GM12878 (cell line): ENCODE data around the gene GAB1. TPM values are rescaled to one million over a fixed set of nuclear protein-coding genes. Genes with fewer than 3 reads are reported as not detected.

Experiments used
- ATAC-seq: fragments of 200-7000 bp; cut with Tn5 transposase; 3 replicates; pipeline ENCODE4 v1.9.1; 2020; ENCODE audit warnings: mild to moderate bottlenecking, moderate library complexity
- BruUV-seq: library from RNA; stranded (reverse); fragments of 400-500 nt; replicated peaks from 2 replicates; lab custom pipeline; 2021; lab: Mats Ljungman, UMichigan
- CTCF ChIA-PET: fragments of 300-600 bp; sonication (Branson Sonifier 250); formaldehyde crosslinking; extraction: SDS; loops from one replicate; lab custom pipeline; 2021; ENCODE audit warnings: inconsistent platforms; lab: Yijun Ruan, JAX
- POLR2A ChIA-PET: fragments of 350-600 bp; formaldehyde crosslinking; extraction: SDS; loops from one replicate; lab custom pipeline; 2021; ENCODE audit warnings: inconsistent platforms; lab: Charles Lee
- RAD21 ChIA-PET: fragments of 300-600 bp; sonication (Branson Sonifier 250); formaldehyde crosslinking; loops from one replicate; lab custom pipeline; 2023; ENCODE audit warnings: antibody characterized with exemption; ENCODE audit not compliant: unreplicated experiment; lab: Charles Lee
- SMC1A ChIA-PET: fragments of 300-600 bp; sonication (Branson Sonifier 250); formaldehyde crosslinking; loops from one replicate; lab custom pipeline; 2023; ENCODE audit not compliant: unreplicated experiment, uncharacterized antibody; lab: Charles Lee
- DNase-seq: peaks from one replicate; pipeline ENCODE4 v3.0.0-alpha.2; 2011; ENCODE audit warnings: low read depth, low spot score
- FAIRE-seq: peaks from 3 replicates; lab custom pipeline; 2011; peaks lifted over from hg19 to GRCh38; lab: Jason Lieb, UNC
- H2AFZ ChIP-seq: 2 replicates; pipeline ENCODE4 v1.6.0; 2011; ENCODE audit warnings: low read depth, low read length, control low read depth; ENCODE audit not compliant: control insufficient read depth
- H3K27ac ChIP-seq: 2 replicates; pipeline ENCODE4 v1.5.1; 2011; ENCODE audit warnings: control low read depth; ENCODE audit not compliant: control insufficient read depth, insufficient read depth
- H3K27me3 ChIP-seq, 2 experiments: replicated peaks in 1 of 2; 2 replicates each; pipeline versions ENCODE4 v1.6.0 to v1.6.1; 2011; ENCODE audit warnings: low read length in 1 of 2; ENCODE audit not compliant: control insufficient read depth in 2 of 2, insufficient read depth in 2 of 2
- H3K36me3 ChIP-seq, 2 experiments: 2 replicates each; pipeline ENCODE4 v1.5.1; 2011; ENCODE audit warnings: low read length in 1 of 2; ENCODE audit not compliant: control insufficient read depth in 2 of 2, insufficient read depth in 2 of 2
- H3K4me1 ChIP-seq: 2 replicates; pipeline ENCODE4 v1.6.1; 2011; ENCODE audit warnings: mild to moderate bottlenecking, low read length, moderate library complexity, mixed read lengths; ENCODE audit not compliant: control insufficient read depth, insufficient read depth
- H3K4me2 ChIP-seq: 2 replicates; pipeline ENCODE4 v1.6.0; 2011; ENCODE audit warnings: control low read depth; ENCODE audit not compliant: control insufficient read depth, insufficient read depth
- H3K4me3 ChIP-seq: fragments of 200-600 bp; sonication (generic); 2 replicates; pipeline ENCODE4 v1.5.1; 2016
- H3K79me2 ChIP-seq: 2 replicates; pipeline ENCODE4 v1.6.0; 2011; ENCODE audit warnings: low read length; ENCODE audit not compliant: control insufficient read depth, insufficient read depth
- H3K9ac ChIP-seq: 2 replicates; pipeline ENCODE4 v1.8.0; 2011; ENCODE audit warnings: low read length, control low read depth, mixed read lengths; ENCODE audit not compliant: control insufficient read depth, insufficient read depth
- H3K9me3 ChIP-seq: replicated peaks from 3 replicates; pipeline ENCODE4 v1.5.1; 2011; ENCODE audit warnings: mild to moderate bottlenecking, low read length; ENCODE audit not compliant: control insufficient read depth, insufficient read depth
- H4K20me1 ChIP-seq: 2 replicates; pipeline ENCODE4 v1.6.0; 2011; ENCODE audit not compliant: control insufficient read depth, insufficient read depth
- ATF7 ChIP-seq: fragments of 450-650 bp; IDR thresholded peaks from 2 replicates; pipeline ENCODE4 v1.6.1; 2016; ENCODE audit warnings: low read depth, mild to moderate bottlenecking
- BCL3 ChIP-seq: IDR thresholded peaks from 2 replicates; pipeline ENCODE4 v1.6.1; 2011; ENCODE audit warnings: borderline replicate concordance, low read depth, mild to moderate bottlenecking, moderate library complexity, low read length; ENCODE audit not compliant: insufficient read depth, poor library complexity, severe bottlenecking
- FOS ChIP-seq: IDR thresholded peaks from 3 replicates; pipeline ENCODE4 v1.6.1; 2011; ENCODE audit warnings: borderline replicate concordance; ENCODE audit not compliant: insufficient read length; ENCODE audit errors: extremely low read depth
- MTA3 ChIP-seq: IDR thresholded peaks from 2 replicates; pipeline ENCODE4 v1.6.1; 2012; ENCODE audit warnings: low read length, inconsistent platforms, borderline replicate concordance
- MYC ChIP-seq: IDR thresholded peaks from 2 replicates; pipeline ENCODE4 v1.6.1; 2011; ENCODE audit warnings: mild to moderate bottlenecking, low read length, moderate library complexity, inconsistent platforms; ENCODE audit not compliant: insufficient read depth, insufficient replicate concordance, insufficient read length, severe bottlenecking
- NKRF ChIP-seq: fragments of 450-650 bp; conservative IDR thresholded peaks from 2 replicates; pipeline ENCODE4 v1.6.1; 2017; ENCODE audit warnings: mild to moderate bottlenecking, moderate library complexity
- PKNOX1 ChIP-seq: fragments of 450-650 bp; IDR thresholded peaks from 2 replicates; pipeline ENCODE4 v1.6.1; 2016; ENCODE audit warnings: mild to moderate bottlenecking
- RB1 ChIP-seq: fragments of 450-650 bp; formaldehyde crosslinking; IDR thresholded peaks from 2 replicates; pipeline ENCODE4 v1.6.1; 2017; ENCODE audit warnings: mild to moderate bottlenecking, borderline replicate concordance
- ZBTB40 ChIP-seq: fragments of 450-650 bp; IDR thresholded peaks from 2 replicates; pipeline ENCODE4 v1.6.1; 2016; ENCODE audit warnings: mild to moderate bottlenecking, moderate library complexity, borderline replicate concordance
- whole genome bisulfite sequencing: methylation state at CpG from one replicate; pipeline ENCODE4 v1.1.6; 2016; ENCODE audit warnings: low lambda C conversion rate; ENCODE audit not compliant: insufficient replicate concordance, insufficient coverage; ENCODE audit errors: missing lambda C conversion rate; 5-methylcytosine and 5-hydroxymethylcytosine counted together
- in situ Hi-C: fragments of 300-500 bp; cut with MboI; formaldehyde crosslinking; loops from 9 replicates; pipeline ENCODE4 v1.14.3; 2018; ENCODE audit warnings: mixed read lengths
- intact Hi-C: fragments of 100-400 bp; cut with micrococcal nuclease; formaldehyde crosslinking; loops from one replicate; pipeline ENCODE4 v1.14.2; 2022; ENCODE audit not compliant: unreplicated experiment
- polyA plus RNA-seq, 11 experiments: library from polyadenylated mRNA; depleted of rRNA in 4 of 11; unstranded in 6 of 11; stranded (reverse) in 5 of 11; fragments of >200 nt; fragmentation: Nextera tagmentation in 4 of 11; fragmentation: Illumina TruSeq in 1 of 11; extraction: Ambion mirVana in 4 of 11; extraction: Trizol in 1 of 11; gene quantifications; 1 replicate in 1 of 11; 2 replicates in 10 of 11; pipeline versions ENCODE4 v1.2.1 to v1.2.3, GENCODE V29; 2011 to 2016; ENCODE audit warnings: inconsistent platforms in 2 of 11, missing spikeins in 2 of 11, low read depth in 1 of 11
- total RNA-seq, 4 experiments: library from RNA; depleted of rRNA in 3 of 4; stranded (reverse); fragments of >200 nt in 3 of 4; fragmentation: Illumina TruSeq in 1 of 4; extraction: Trizol in 1 of 4; gene quantifications; 2 replicates each; pipeline versions ENCODE4 v1.2.1 to v1.2.3, GENCODE V29; 2013 to 2021

Gene GAB1
- total and polyA plus RNA-seq, 10 of the 15 experiments (the other 5 are each of a cell fraction or from before 2014, with no cell fraction given), result 0.37 to 5.3 (median 3.2) TPM

- no peak overlapping the region for H3K9ac ChIP-seq
- H3K4me1 ChIP-seq, result no peaks in the 10 kb centered on the region; the same call in 1 of the 2 replicates
- DNase-seq (no peak), ATAC-seq (no peak), FAIRE-seq (no peak)
- peaks cover 2% of the 10 kb centered on the region; the same call in 1 of the 2 replicates for H4K20me1 ChIP-seq
- no peak overlapping the region for H2AFZ ChIP-seq
- no peaks in the 10 kb centered on the region for H3K36me3 ChIP-seq
- intact Hi-C loops, result no loop called here
- H3K4me2 ChIP-seq, result no peak overlapping the region
- ChIA-PET SMC1A (interaction anchor here (0.8 to 8.0 kb wide), 9 partner anchors 12 to 63 kb away, joined by 3 to 62 read pairs (median 7); no protein-coding TSS in a partner anchor), RAD21 (interaction anchor here (0.8 to 6.8 kb wide), 8 partner anchors 12 to 77 kb away, joined by 3 to 63 read pairs (median 5); no protein-coding TSS in a partner anchor), CTCF (interaction anchor here (0.8 to 2.5 kb wide), 8 partner anchors 11 to 63 kb away, joined by 3 to 14 read pairs (median 5); no protein-coding TSS in a partner anchor), POLR2A (interaction anchor here (0.5 to 9.7 kb wide), 5 partner anchors 14 to 1045 kb away, joined by 3 to 94 read pairs (median 3); no protein-coding TSS in a partner anchor)
- 54% methylated on average over 2 of the region's 2 CpGs for WGBS
- no peaks in the 10 kb centered on the region for H3K27me3 ChIP-seq
- H3K79me2 ChIP-seq, result no peaks in the 10 kb centered on the region; the same call in 1 of the 2 replicates
- H3K9me3 ChIP-seq, result no peaks in the 10 kb centered on the region
- H3K4me3 ChIP-seq, result no peak overlapping the region
- no peak overlapping the region for H3K27ac ChIP-seq
- TF ChIP-seq PKNOX1 (no peak), MYC (no peak), MTA3 (no peak), FOS (no peak), BCL3 (no peak), NKRF (no peak), RB1 (no peak), ATF7 (no peak), ZBTB40 (peak; percentile 64; the same call in 1 of the 2 replicates)
- TF ChIP-seq, all 136 proteins: peak for 1
- BruUV-seq, result no TSS peak
- in situ Hi-C loops, result no loop called here
Measured at GRCh38 chr4:143341186-143341755, 4.6 kb downstream of the GAB1 start.
